Endothelial cell of umbilical vein (primary cell): ENCODE data around the gene SUGCT. TPM values are rescaled to one million over a fixed set of nuclear protein-coding genes. Genes with fewer than 3 reads are reported as not detected.

Experiments
- BruUV-seq: library from RNA; stranded (reverse); fragments of 400-500 nt; replicated peaks from 2 replicates; lab custom pipeline; 2021; lab: Mats Ljungman, UMichigan
- CTCF ChIA-PET: fragments of 300-600, 350-600 bp; sonication (Branson Sonifier 250); formaldehyde crosslinking; loops from one replicate; lab custom pipeline; 2021; ENCODE audit warnings: antibody characterized with exemption, inconsistent platforms; lab: Charles Lee
- POLR2A ChIA-PET: fragments of 300-600, 350-600 bp; sonication (Branson Sonifier 250); formaldehyde crosslinking; loops from one replicate; lab custom pipeline; 2021; ENCODE audit warnings: antibody characterized with exemption, inconsistent platforms; lab: Charles Lee
- DNase-seq: peaks from one replicate; pipeline ENCODE4 v3.0.0-alpha.2; 2011; ENCODE audit warnings: low read depth, low spot score
- FAIRE-seq: peaks from 2 replicates; lab custom pipeline; 2011; peaks lifted over from hg19 to GRCh38; lab: Jason Lieb, UNC
- H2AFZ ChIP-seq: 2 replicates; pipeline ENCODE4 v1.6.0; 2012; ENCODE audit warnings: low read depth, low read length, control low read depth, inconsistent platforms
- H3K27ac ChIP-seq: 2 replicates; pipeline ENCODE4 v1.5.1; 2011; ENCODE audit warnings: low read depth, mild to moderate bottlenecking, control low read depth, low read length, moderate library complexity; ENCODE audit not compliant: insufficient read depth
- H3K27me3 ChIP-seq, 2 experiments: 2 replicates each; pipeline versions ENCODE4 v1.6.0 to v1.6.1; 2011; ENCODE audit warnings: low read length in 2 of 2, mixed read lengths in 1 of 2; ENCODE audit not compliant: control insufficient read depth in 2 of 2, insufficient read depth in 2 of 2
- H3K36me3 ChIP-seq, 2 experiments: 2 replicates in 1 of 2; 3 replicates in 1 of 2; pipeline ENCODE4 v1.5.1; 2011; ENCODE audit warnings: low read length in 2 of 2, mild to moderate bottlenecking in 1 of 2, moderate library complexity in 1 of 2; ENCODE audit not compliant: control insufficient read depth in 2 of 2, insufficient read depth in 2 of 2; ENCODE audit errors: extremely low read depth in 1 of 2
- H3K4me1 ChIP-seq: 3 replicates; pipeline ENCODE4 v1.5.1; 2011; ENCODE audit warnings: mild to moderate bottlenecking, low read length; ENCODE audit not compliant: control insufficient read depth, insufficient read depth; ENCODE audit errors: extremely low read depth
- H3K4me2 ChIP-seq: 2 replicates; pipeline ENCODE4 v1.6.1; 2011; ENCODE audit warnings: low read length, control low read depth, mixed read lengths; ENCODE audit not compliant: insufficient read depth
- H3K4me3 ChIP-seq, 3 experiments: fragments of 200-600 bp in 1 of 3; sonication (generic), shearing (Covaris generic) in 1 of 3; replicated peaks in 1 of 3; 2 replicates each; pipeline ENCODE4 v1.5.1; 2011 to 2016; ENCODE audit warnings: control low read depth in 3 of 3, low read length in 3 of 3, mild to moderate bottlenecking in 2 of 3, inconsistent platforms in 1 of 3, low read depth in 1 of 3, moderate library complexity in 1 of 3; ENCODE audit not compliant: insufficient read depth in 1 of 3
- H3K79me2 ChIP-seq: 2 replicates; pipeline ENCODE4 v1.6.0; 2012; ENCODE audit warnings: low read length, inconsistent platforms; ENCODE audit not compliant: control insufficient read depth, insufficient read depth
- H3K9ac ChIP-seq: replicated peaks from 2 replicates; pipeline ENCODE3; 2011; ENCODE audit warnings: low read length, control low read depth; ENCODE audit not compliant: insufficient read depth; ENCODE audit errors: extremely low read depth
- H3K9me1 ChIP-seq: replicated peaks from 3 replicates; pipeline ENCODE4 v1.6.0; 2011; ENCODE audit warnings: mild to moderate bottlenecking, low read length; ENCODE audit not compliant: control insufficient read depth, insufficient read depth; ENCODE audit errors: extremely low read depth
- H3K9me3 ChIP-seq: replicated peaks from 2 replicates; pipeline ENCODE4 v1.5.1; 2012; ENCODE audit warnings: low read length, inconsistent platforms; ENCODE audit not compliant: control insufficient read depth, insufficient read depth
- H4K20me1 ChIP-seq: replicated peaks from 2 replicates; pipeline ENCODE3; 2011; ENCODE audit warnings: mild to moderate bottlenecking, low read length; ENCODE audit not compliant: control insufficient read depth, insufficient read depth; ENCODE audit errors: extremely low read depth
- CTCF ChIP-seq, 2 donors: IDR thresholded peaks; 1 replicate in 1 of 2; 2 replicates in 1 of 2; pipeline ENCODE4 v1.5.1; 2011; ENCODE audit warnings: low read length in 2 of 2, mild to moderate bottlenecking in 2 of 2, moderate library complexity in 2 of 2, control low read depth in 1 of 2, inconsistent platforms in 1 of 2, low read depth in 1 of 2; ENCODE audit not compliant: insufficient read depth in 1 of 2; ENCODE audit errors: extremely low read depth in 1 of 2
- EZH2 ChIP-seq: IDR thresholded peaks from 2 replicates; pipeline ENCODE4 v1.6.1; 2012; ENCODE audit warnings: borderline replicate concordance, low read depth, mild to moderate bottlenecking, moderate library complexity, low read length, inconsistent platforms; ENCODE audit not compliant: severe bottlenecking
- FOS ChIP-seq: IDR thresholded peaks from 2 replicates; pipeline ENCODE4 v1.6.1; 2011; ENCODE audit warnings: mild to moderate bottlenecking, low read length, moderate library complexity, borderline replicate concordance; ENCODE audit not compliant: insufficient read depth
- GATA2 ChIP-seq: IDR thresholded peaks from 2 replicates; pipeline ENCODE4 v1.7.0; 2011; ENCODE audit warnings: low read depth, mild to moderate bottlenecking, moderate library complexity, mixed read lengths, low read length; ENCODE audit not compliant: insufficient read length, insufficient read depth
- JUN ChIP-seq: IDR thresholded peaks from 2 replicates; pipeline ENCODE4 v1.6.1; 2011; ENCODE audit warnings: borderline replicate concordance, low read depth; ENCODE audit not compliant: insufficient read length, insufficient read depth
- MAX ChIP-seq: IDR thresholded peaks from 2 replicates; pipeline ENCODE4 v1.6.1; 2011; ENCODE audit not compliant: insufficient read depth, insufficient read length
- MYC ChIP-seq: IDR thresholded peaks from one replicate; pipeline ENCODE4 v1.6.1; 2011; ENCODE audit warnings: mild to moderate bottlenecking, low read depth, low read length
- POLR2A ChIP-seq: IDR thresholded peaks from 2 replicates; pipeline ENCODE4 v1.6.1; 2012; ENCODE audit warnings: low read depth, mild to moderate bottlenecking, control low read depth, low read length
- POLR2AphosphoS5 ChIP-seq: IDR thresholded peaks from 2 replicates; pipeline ENCODE4 v1.6.1; 2012; ENCODE audit warnings: low read depth, mild to moderate bottlenecking, control low read depth, low read length, moderate library complexity; ENCODE audit not compliant: insufficient read depth
- dilution Hi-C: fragments of 300-500 bp; cut with MboI; formaldehyde crosslinking; loops from one replicate; pipeline ENCODE4 v1.15.0; 2019; ENCODE audit warnings: low sequenced_read_pairs; ENCODE audit not compliant: extremely low pct_ligation_motif_present
- intact Hi-C: fragments of 100-400 bp; cut with micrococcal nuclease; formaldehyde crosslinking; loops from one replicate; pipeline ENCODE4 v1.10.0; 2022
- polyA plus RNA-seq, 4 experiments: library from polyadenylated mRNA; depleted of rRNA in 3 of 4; stranded (reverse) in 3 of 4; unstranded in 1 of 4; fragments of >200 nt; gene quantifications; 2 replicates each; pipeline versions ENCODE4 v1.2.1 to v1.2.3, GENCODE V29; 2011 to 2012; ENCODE audit warnings: missing spikeins in 1 of 4
- total RNA-seq: library from RNA; stranded (reverse); gene quantifications from 2 replicates; pipeline ENCODE4 v1.2.3, GENCODE V29; 2021

The SUGCT gene
- total and polyA plus RNA-seq, 2 donors (not counting 3 experiments of a cell fraction or from before 2014, with no cell fraction given) = 1.2 to 1.4 TPM

- no peaks in the 10 kb centered on the region for H3K79me2 ChIP-seq
- no peak for FAIRE-seq
Observed at GRCh38 chr7:40701836-40702551, 567.2 kb downstream of the SUGCT start.

More at GRCh38 chr7:40701836-40702551, 567.2 kb downstream of the SUGCT start:
- ChIA-PET POLR2A (no interaction called here), CTCF (interaction anchor here (0.7 to 1.4 kb wide), 4 partner anchors 9 to 1003 kb away, joined by 3 to 4 read pairs (median 3); no protein-coding TSS in a partner anchor)
- intact Hi-C loops = no loop called here
- TF ChIP-seq POLR2A (no peak), MAX (no peak), CTCF (IDR thresholded peaks at IDR 0.05; ENCODE audit: extremely low read depth in 1 of 2, insufficient read depth in 1 of 2, low read depth in 1 of 2, low read length in 2 of 2) (no peak), FOS (no peak), JUN (no peak), GATA2 (no peak), EZH2 (no peak), MYC (no peak), POLR2AphosphoS5 (no peak)
- no peak overlapping the region for H3K9ac ChIP-seq
- peaks cover 0 to 1% of the 10 kb centered on the region in 2 experiments for H3K27me3 ChIP-seq
- H3K9me1 ChIP-seq = no peaks in the 10 kb centered on the region
- no peaks in the 10 kb centered on the region for H3K9me3 ChIP-seq
- no peaks in the 10 kb centered on the region for H3K4me1 ChIP-seq
- H3K36me3 ChIP-seq = no peaks in the 10 kb centered on the region
- no peak overlapping the region for H3K4me3 ChIP-seq
- no peaks in the 10 kb centered on the region for H4K20me1 ChIP-seq
- H2AFZ ChIP-seq = no peak overlapping the region
- H3K27ac ChIP-seq = no peak overlapping the region
- BruUV-seq = no TSS peak
- dilution Hi-C loops = no loop called here
- no peak for DNase-seq
- H3K4me2 ChIP-seq = no peak overlapping the region
